NCI-H146 treated with DMSO at 0.1 percent for 48 hours (cell line): ENCODE results near the gene ARL6IP1.
"Not testable (repeated sequence)": the region's sequence is repeated elsewhere in the genome, so short reads cannot be mapped to it uniquely, and the experiment has no call there.

Experiments
- DNase-seq: peaks from one replicate; lab custom pipeline; 2025; ENCODE audit not compliant: unreplicated experiment; lab: John Stamatoyannopoulos, UW

Gene ARL6IP1

GRCh38 chr16:18762713-18763112 lies 38.6 kb downstream of the ARL6IP1 start:
- not testable (repeated sequence) for DNase-seq

- peak; percentile 28 for DNase-seq
These were observed 41.5 kb downstream of the ARL6IP1 start for GRCh38 chr16:18759598-18760520.

- not testable (repeated sequence) for DNase-seq
These were observed 43.2 kb downstream of the ARL6IP1 start for GRCh38 chr16:18757960-18758660.

GRCh38 chr16:18756639-18757038 lies 44.7 kb downstream of the ARL6IP1 start:
- DNase-seq: not testable (repeated sequence)

- DNase-seq: not testable (repeated sequence)
These were observed 58.5 kb downstream of the ARL6IP1 start for GRCh38 chr16:18742870-18743269.
